Endothelial cell (in vitro differentiated cells): ENCODE data around the gene ZNF316. TPM values are rescaled to one million over a fixed set of nuclear protein-coding genes. Genes with fewer than 3 reads are reported as not detected.
A peak's percentile ranks its signal among the peaks of the same experiment; 100 is the strongest.

Source experiments
- DNase-seq: peaks from one replicate; pipeline ENCODE4 v3.0.0; 2021; ENCODE audit warnings: low spot score
- H3K27ac Mint-ChIP-seq: one replicate; pipeline ENCODE4 v1.8.0; 2021; ENCODE audit warnings: mixed read lengths, inconsistent platforms; ENCODE audit not compliant: unreplicated experiment
- H3K27me3 Mint-ChIP-seq: one replicate; pipeline ENCODE4 v1.8.0; 2021; ENCODE audit warnings: mild to moderate bottlenecking, moderate library complexity, mixed read lengths, inconsistent platforms; ENCODE audit not compliant: unreplicated experiment
- H3K36me3 Mint-ChIP-seq: one replicate; pipeline ENCODE4 v1.8.0; 2021; ENCODE audit warnings: mild to moderate bottlenecking, low read depth, mixed read lengths, inconsistent platforms; ENCODE audit not compliant: unreplicated experiment
- H3K4me1 Mint-ChIP-seq: one replicate; pipeline ENCODE4 v1.8.0; 2021; ENCODE audit warnings: mild to moderate bottlenecking, mixed read lengths, inconsistent platforms; ENCODE audit not compliant: unreplicated experiment
- H3K4me3 Mint-ChIP-seq: one replicate; pipeline ENCODE4 v1.8.0; 2021; ENCODE audit warnings: mild to moderate bottlenecking, mixed read lengths, inconsistent platforms; ENCODE audit not compliant: unreplicated experiment
- H3K9me3 Mint-ChIP-seq: one replicate; pipeline ENCODE4 v1.8.0; 2021; ENCODE audit warnings: mixed read lengths, inconsistent platforms; ENCODE audit not compliant: unreplicated experiment
- CTCF ChIP-seq: fragments of 200-600 bp; sonication (generic); IDR thresholded peaks from one replicate; pipeline ENCODE4 v1.5.0; 2021; ENCODE audit warnings: antibody characterized with exemption; ENCODE audit not compliant: unreplicated experiment
- total RNA-seq: library from RNA; stranded (reverse); fragmentation: NEBNext Ultra II Directional; extraction: Animal tissue kit (Norgen Biotek cat#: 25700); gene quantifications from one replicate; pipeline ENCODE4 v1.2.1, GENCODE V29; 2021; ENCODE audit not compliant: unreplicated experiment

Gene ZNF316
- total RNA-seq, 1 donor from 2014 or later, result 42.2 TPM

GRCh38 chr7:6621195-6622133, 15.7 kb upstream of the ZNF316 start:
- H3K4me1 Mint-ChIP-seq, result peaks cover 15% of the 10 kb centered on the region
- DNase-seq, result no peak
- H3K27ac Mint-ChIP-seq, result no peak overlapping the region
- H3K4me3 Mint-ChIP-seq, result peak overlapping the region; percentile 60
- peaks cover 24% of the 10 kb centered on the region for H3K27me3 Mint-ChIP-seq
- peaks cover 26% of the 10 kb centered on the region for H3K36me3 Mint-ChIP-seq
- TF ChIP-seq CTCF, result no peak
- no peaks in the 10 kb centered on the region for H3K9me3 Mint-ChIP-seq

GRCh38 chr7:6622134-6622710, 14.9 kb upstream of the ZNF316 start:
- no peak overlapping the region for H3K4me3 Mint-ChIP-seq
- DNase-seq, result no peak
- peaks cover 26% of the 10 kb centered on the region for H3K36me3 Mint-ChIP-seq
- H3K9me3 Mint-ChIP-seq, result no peaks in the 10 kb centered on the region
- no peak overlapping the region for H3K27ac Mint-ChIP-seq
- H3K4me1 Mint-ChIP-seq, result peaks cover 15% of the 10 kb centered on the region
- no peak for TF ChIP-seq CTCF
- H3K27me3 Mint-ChIP-seq, result peaks cover 22% of the 10 kb centered on the region

- Mint-ChIP-seq H3K27me3 (peaks cover 16% of the 10 kb centered on the region), H3K27ac (no peak overlapping the region), H3K9me3 (no peaks in the 10 kb centered on the region), H3K4me3 (no peak overlapping the region), H3K4me1 (peaks cover 10% of the 10 kb centered on the region), H3K36me3 (peaks cover 21% of the 10 kb centered on the region)
- TF ChIP-seq CTCF, result no peak
- no peak for DNase-seq
These were observed 13.4 kb upstream of the ZNF316 start for GRCh38 chr7:6623589-6624245.

GRCh38 chr7:6624246-6624611, 12.9 kb upstream of the ZNF316 start:
- DNase-seq, result no peak
- peaks cover 21% of the 10 kb centered on the region for H3K36me3 Mint-ChIP-seq
- no peak overlapping the region for H3K27ac Mint-ChIP-seq
- H3K4me1 Mint-ChIP-seq, result peaks cover 10% of the 10 kb centered on the region
- peaks cover 16% of the 10 kb centered on the region for H3K27me3 Mint-ChIP-seq
- H3K4me3 Mint-ChIP-seq, result no peak overlapping the region
- no peaks in the 10 kb centered on the region for H3K9me3 Mint-ChIP-seq
- TF ChIP-seq CTCF, result no peak
